Measurements from ENCODE around the gene PPP1R36.

PPP1R36 gene

GRCh38 chr14:64572386-64573104, 22.8 kb downstream of the PPP1R36 start:
- DNase-seq = no peak

DNA sequence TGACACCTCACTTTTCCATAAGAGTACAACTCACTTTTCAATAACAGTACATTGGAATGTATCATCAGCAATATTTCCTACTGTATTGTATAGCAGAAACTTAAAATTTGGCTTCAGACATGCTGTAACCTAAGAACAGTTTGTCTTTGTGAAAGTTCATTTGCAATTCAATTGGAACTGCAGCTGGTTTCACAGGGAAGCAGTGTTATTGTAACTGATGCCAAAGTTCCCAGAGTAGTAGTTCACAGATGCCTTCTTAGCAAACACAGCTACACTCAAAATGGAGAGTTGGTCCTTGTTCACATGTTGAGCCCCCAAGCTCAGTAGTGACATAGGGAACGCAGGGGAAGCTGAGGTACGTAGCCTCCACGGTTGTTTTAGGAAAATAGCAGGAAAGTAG, 23.3 kb downstream of the PPP1R36 start:
- no peak for DNase-seq

DNA sequence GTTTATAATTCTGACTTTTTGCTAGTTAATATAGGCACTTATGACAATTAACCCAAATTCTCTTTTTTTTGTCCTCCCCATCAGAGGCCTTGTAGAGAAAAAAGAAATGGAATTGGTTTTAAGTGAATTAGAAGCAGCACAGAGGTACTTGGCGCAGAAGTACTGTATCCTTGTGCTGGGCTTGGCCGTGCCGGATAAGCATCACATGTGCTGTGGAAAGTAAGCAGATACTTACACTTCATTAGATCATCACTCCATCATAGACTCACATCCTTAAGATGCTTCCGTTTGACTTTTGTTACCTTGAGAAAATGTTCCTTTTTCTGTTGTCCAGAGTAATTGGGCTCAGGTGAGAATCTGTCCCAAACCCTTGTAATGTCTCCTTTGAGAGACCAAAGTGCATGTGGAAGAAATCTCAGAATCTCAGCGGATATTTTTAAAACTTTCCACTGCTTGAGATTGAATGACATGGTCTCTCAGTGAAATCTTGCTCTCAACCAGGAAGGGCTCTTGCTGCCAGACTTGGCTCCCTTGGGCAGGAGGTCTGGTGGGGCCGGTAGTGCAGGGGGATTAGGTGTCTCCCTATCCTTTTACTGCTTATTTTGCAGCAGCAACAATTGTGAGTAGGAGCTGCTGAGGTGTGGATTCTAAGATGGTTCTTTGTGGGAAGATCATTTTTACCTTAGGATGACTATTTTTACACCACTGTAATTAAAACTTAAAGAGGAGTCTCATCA, 24.8 kb downstream of the PPP1R36 start:
- no peak for DNase-seq

DNA sequence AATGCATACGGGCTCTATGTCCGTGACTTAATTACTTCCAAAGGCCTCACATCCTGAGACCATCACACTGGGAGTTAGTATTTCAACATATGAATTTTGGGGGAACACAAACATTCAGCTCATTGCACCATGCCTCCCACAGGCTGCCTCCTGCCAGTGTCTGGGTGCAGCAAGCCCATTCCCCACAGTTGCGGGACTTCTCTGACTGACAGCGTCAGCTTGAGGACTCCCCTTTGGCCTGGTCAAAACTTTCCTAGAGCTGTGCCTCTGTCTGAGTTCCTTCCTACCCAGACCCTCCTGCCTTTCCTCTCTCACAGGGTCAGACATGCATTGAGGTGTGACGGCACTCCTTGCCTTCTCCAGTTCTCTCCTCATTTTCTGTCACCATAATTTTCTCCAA, 27.4 kb downstream of the PPP1R36 start:
- no peak for DNase-seq

DNA sequence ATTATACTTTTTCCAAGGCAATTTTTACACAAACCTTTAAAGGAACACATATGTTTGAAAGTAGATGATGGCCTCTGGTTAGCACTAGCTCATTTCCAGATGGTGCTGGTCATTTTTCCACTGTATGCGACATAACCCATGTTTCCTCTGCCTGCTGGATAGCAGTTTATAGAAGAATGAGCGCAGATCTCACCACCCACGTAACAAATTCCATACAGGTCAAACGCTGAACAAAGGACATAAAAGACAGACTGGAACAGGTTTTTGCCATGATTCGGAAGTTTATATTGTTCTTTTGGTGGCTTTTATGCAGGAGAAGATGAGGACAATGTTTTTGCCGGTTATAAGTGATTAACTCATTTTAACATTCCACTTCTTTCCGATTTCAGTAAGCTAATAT, 30.7 kb downstream of the PPP1R36 start:
- DNase-seq = no peak

- no peak for DNase-seq
These were observed 31.6 kb downstream of the PPP1R36 start for GRCh38 chr14:64581363-64581762.

DNA sequence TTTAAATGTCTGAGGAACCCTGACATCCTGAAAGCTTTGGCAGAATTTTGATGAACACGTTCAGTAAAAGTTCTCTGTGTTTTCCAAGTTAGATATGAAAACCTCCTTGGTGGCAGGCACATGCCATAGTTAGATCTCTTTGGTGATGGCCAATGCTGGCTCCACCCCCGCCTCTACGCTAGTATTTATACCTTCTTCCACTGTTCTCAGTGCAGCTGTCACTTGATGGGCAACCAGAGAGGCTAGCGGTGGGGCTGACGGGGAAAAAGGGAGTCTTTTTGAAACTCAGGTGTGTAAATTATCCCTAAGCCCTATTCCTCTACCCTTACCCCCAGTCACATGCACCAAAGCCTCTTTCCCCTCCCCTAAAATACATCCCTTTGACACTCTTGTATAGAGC, 32.1 kb downstream of the PPP1R36 start:
- no peak for DNase-seq

GRCh38 chr14:64584190-64584589, 34.4 kb downstream of the PPP1R36 start:
- no peak for DNase-seq

DNA sequence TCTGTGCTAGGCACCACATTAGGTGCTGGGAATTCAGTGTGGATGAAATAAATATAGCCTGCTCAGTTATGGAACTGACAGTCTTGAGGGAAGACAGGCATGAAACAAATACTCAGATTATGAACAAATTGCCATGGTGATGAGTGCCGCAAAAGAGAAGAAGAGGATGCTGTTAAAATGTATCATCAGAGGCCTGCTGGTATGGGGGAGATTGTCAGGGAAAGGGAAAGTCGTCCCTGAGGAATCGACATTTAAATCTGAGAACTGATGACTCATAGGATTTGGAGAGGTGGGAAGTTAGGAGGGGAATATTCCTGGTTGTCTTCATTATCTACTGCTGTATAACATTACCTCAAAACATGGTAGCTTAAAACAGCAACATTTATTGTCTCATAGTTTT, 42.0 kb downstream of the PPP1R36 start:
- no peak for DNase-seq

- no peak for DNase-seq
These were observed 44.7 kb downstream of the PPP1R36 start for GRCh38 chr14:64594438-64594837.

- DNase-seq = no peak
These were observed 48.6 kb downstream of the PPP1R36 start for GRCh38 chr14:64598404-64598803.

DNA sequence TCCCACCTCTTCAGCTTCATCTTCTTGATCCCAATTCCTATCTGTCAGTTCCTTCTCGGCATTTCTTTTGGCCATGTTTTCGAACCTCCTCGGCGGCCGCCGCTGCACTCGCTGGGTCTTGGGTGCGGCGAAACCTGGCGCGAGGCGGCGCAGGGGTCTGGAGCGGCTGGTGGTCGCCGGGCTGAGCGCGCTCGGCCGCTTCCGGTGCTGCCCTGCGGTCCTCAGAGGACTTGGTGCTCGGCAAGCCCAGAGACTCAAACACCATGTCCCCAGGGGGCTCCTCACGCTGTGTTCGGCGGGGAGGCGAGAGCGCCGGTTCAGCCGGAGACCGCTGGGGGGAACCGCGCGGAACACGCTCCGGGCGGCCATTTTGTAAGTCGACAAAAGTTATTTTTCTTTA, 51.8 kb downstream of the PPP1R36 start:
- no peak for DNase-seq

DNA sequence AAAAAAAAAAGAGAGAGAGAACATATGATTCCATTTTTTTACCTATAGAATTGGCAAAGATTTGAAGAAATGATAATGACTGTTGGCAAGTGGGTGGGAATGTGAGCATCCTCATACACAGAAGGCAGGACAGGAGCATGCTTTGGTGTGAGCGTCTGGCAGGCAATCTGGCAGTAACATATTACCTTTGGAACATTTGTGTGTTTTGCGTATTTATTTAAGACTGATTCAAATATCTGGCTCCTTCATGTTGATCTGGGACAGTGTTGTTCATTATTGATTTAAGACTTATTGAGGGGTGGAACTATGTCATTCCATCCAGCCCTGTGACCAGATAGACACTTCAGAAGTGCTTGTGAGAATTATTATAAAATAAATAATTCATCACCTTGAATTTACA, 53.1 kb downstream of the PPP1R36 start:
- no peak for DNase-seq

- DNase-seq = no peak
These were observed 54.2 kb downstream of the PPP1R36 start for GRCh38 chr14:64604001-64604400.

DNA sequence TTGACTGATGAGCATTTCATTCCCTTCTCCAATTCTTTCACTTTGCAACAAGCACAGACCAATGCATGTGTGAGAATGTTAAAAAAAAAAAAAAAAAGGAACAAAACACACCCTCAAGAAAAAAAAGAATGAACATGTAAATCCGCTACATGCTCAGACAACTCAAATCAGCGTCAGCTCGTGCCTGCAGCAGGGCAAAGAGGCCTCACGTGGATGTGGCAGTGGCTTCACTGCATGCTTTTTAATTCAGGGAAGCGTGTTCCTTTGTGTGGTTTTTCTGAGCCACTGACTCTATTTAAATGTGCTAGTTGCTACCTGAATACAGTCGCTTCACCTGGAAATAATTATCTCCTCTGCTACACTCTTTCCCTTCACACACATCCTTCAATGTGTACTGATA, 55.1 kb downstream of the PPP1R36 start:
- DNase-seq = no peak

GRCh38 chr14:64605926-64606685, 56.3 kb downstream of the PPP1R36 start:
- no peak for DNase-seq

- DNase-seq = no peak
These were observed 60.4 kb downstream of the PPP1R36 start for GRCh38 chr14:64610049-64610746.

- DNase-seq = no peak
These were observed 61.7 kb downstream of the PPP1R36 start for GRCh38 chr14:64611358-64612020.

GRCh38 chr14:64612021-64612380, 62.2 kb downstream of the PPP1R36 start:
- no peak for DNase-seq

DNA sequence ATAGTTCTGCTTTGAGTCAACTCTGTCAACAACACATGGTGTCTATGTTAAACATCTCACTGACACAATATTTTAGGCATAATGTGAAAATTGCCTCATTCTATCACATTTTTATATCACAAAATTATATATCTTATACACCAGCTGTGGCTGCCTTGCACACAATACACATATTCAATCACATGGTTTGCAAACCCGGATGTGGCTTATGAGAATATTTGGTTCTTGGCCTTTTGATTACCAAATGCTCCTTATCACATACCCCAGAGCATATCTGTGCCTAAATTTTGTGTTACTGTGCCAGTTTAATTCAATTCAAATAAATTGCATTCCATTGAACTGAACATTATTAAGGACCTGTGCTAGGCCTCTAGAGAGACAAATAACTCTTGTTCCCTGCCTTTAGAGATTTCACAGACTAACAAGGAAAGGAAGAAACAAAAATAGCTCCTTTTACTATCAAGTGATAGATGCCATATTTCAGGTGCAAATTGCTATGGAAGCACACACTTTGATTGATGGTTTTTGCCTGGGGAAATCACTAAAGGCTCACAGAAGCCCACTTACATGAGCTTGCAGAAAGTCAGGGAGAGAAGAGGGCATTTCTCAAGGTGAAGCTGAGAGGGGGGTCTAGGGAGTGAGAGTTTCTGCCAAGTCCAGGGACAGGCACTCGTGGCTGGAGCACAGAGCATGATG, 63.4 kb downstream of the PPP1R36 start:
- DNase-seq = no peak

DNA sequence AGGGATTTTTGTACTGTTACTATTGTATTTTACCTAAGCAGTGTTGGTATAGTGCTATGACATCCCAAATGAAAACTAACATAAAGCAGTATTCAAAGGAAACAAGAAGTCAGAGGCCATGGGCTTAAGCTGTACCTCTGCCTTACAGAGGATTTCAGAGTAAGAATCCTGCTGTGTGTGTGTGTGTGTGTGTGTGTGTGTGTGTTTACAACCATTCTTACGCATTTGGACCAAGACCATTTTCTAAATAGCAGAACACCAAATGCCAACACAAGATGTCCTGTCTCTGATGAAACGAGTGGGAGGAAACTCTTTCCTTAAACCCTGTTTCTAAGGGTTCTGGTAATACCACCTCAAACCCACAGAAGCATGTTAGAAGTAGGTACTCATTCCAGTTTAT, 64.4 kb downstream of the PPP1R36 start:
- no peak for DNase-seq

GRCh38 chr14:64614805-64615391, 65.1 kb downstream of the PPP1R36 start:
- DNase-seq = no peak

Measured in NCI-H1105 (cell line).